ENCODE data around the gene ANAPC7. TPM values are rescaled to one million over a fixed set of nuclear protein-coding genes. Genes with fewer than 3 reads are reported as not detected.

Gene ANAPC7
- total RNA-seq, 4 donors from 2014 or later, result 67.5 to 78.8 (median 74.4) TPM

DNA sequence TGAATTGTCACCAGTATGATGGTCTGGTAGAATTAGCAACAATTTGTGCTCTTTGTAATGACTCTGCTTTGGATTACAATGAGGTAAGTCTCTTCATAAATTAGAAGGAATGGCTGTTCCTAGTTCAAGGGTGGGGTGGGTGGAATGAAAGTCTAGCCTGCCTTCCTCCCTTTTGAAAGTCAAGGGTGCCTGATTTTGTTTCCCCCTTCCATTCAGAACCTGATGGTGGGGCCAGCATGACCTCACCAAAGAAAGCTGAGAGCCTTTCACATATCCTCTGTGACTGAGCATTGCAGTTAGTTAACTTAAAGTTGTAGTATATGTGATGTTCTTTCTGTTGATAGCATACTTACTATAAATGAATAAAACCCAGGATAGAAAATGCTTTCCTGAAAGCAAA lies 70.3 kb downstream of the ANAPC7 start:
- Histone ChIP-seq H3K4me3 (no peak overlapping the region), H3K27me3 (no peaks in the 10 kb centered on the region), H3K36me3 (peaks cover 30 to 96% (median 68%) of the 10 kb centered on the region in 3 donors), H3K27ac (peak overlapping the region in 1 of 4 donors; percentile 3), H3K9me3 (no peaks in the 10 kb centered on the region), H3K4me1 (peaks cover 0 to 65% (median 30%) of the 10 kb centered on the region in 3 donors)
- no peak for TF ChIP-seq POLR2A (IDR thresholded peaks at IDR 0.05)
- TF ChIP-seq, protein P1, sequence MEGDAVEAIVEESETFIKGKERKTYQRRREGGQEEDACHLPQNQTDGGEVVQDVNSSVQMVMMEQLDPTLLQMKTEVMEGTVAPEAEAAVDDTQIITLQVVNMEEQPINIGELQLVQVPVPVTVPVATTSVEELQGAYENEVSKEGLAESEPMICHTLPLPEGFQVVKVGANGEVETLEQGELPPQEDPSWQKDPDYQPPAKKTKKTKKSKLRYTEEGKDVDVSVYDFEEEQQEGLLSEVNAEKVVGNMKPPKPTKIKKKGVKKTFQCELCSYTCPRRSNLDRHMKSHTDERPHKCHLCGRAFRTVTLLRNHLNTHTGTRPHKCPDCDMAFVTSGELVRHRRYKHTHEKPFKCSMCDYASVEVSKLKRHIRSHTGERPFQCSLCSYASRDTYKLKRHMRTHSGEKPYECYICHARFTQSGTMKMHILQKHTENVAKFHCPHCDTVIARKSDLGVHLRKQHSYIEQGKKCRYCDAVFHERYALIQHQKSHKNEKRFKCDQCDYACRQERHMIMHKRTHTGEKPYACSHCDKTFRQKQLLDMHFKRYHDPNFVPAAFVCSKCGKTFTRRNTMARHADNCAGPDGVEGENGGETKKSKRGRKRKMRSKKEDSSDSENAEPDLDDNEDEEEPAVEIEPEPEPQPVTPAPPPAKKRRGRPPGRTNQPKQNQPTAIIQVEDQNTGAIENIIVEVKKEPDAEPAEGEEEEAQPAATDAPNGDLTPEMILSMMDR (IDR thresholded peaks at IDR 0.05), result no peak
- intact Hi-C loops (cut with DNase I), result no loop called here
- no peak for DNase-seq

DNA sequence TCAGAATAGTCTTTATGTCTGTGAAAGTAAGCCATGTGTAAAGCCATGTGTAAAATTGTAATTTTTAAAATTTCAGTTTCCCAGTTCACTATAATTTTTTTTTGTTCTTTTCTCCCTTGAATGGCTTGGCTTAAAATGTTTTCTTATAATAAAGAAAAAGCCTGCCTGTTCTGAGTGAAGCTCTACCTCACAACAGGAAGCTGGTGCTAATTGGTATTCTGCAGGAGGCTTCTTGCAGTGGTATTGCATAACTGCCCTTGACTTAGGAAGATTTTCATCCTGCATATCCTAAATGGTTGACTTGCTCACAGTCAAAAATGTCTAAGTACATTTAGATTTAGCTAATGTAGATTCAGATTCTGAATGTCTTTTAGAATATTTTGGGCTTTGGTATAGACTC lies 73.0 kb downstream of the ANAPC7 start:
- TF ChIP-seq, protein P1 (IDR thresholded peaks at IDR 0.05), result no peak
- no peak for TF ChIP-seq POLR2A (IDR thresholded peaks at IDR 0.05)
- Histone ChIP-seq H3K4me1 (peaks cover 0 to 43% (median 30%) of the 10 kb centered on the region in 3 donors), H3K27me3 (no peaks in the 10 kb centered on the region), H3K27ac (peak overlapping the region in 3 of 4 donors; percentile 45 to 68 (median 64)), H3K36me3 (peaks cover 15 to 96% (median 69%) of the 10 kb centered on the region in 3 donors), H3K4me3 (no peak overlapping the region), H3K9me3 (no peaks in the 10 kb centered on the region)
- no peak for DNase-seq
- intact Hi-C loops (cut with DNase I), result no loop called here

- no peak for TF ChIP-seq POLR2A (IDR thresholded peaks at IDR 0.05)
- TF ChIP-seq, protein P1 (IDR thresholded peaks at IDR 0.05), result no peak
- Histone ChIP-seq H3K36me3 (peaks cover 12 to 96% (median 65%) of the 10 kb centered on the region in 3 donors), H3K4me3 (no peak overlapping the region), H3K27me3 (no peaks in the 10 kb centered on the region), H3K27ac (peak overlapping the region in 3 of 4 donors; percentile 45 to 68 (median 64)), H3K9me3 (no peaks in the 10 kb centered on the region), H3K4me1 (peaks cover 0 to 39% (median 30%) of the 10 kb centered on the region in 3 donors)
- no peak for DNase-seq
- intact Hi-C loops (cut with DNase I), result no loop called here
- WGBS, 2 donors, result 52 to 57% methylated on average over 3 of the region's 3 CpGs
Observed at GRCh38 chr12:110330124-110330523, 73.4 kb downstream of the ANAPC7 start.

- WGBS, 2 donors, result 80 to 85% methylated on average over 4 of the region's 4 CpGs
- TF ChIP-seq POLR2A (IDR thresholded peaks at IDR 0.05), result no peak
- TF ChIP-seq, protein P1 (IDR thresholded peaks at IDR 0.05), result no peak
- H3K9me3 ChIP-seq, result no peaks in the 10 kb centered on the region
- H3K27me3 ChIP-seq, result no peaks in the 10 kb centered on the region
- DNase-seq, result no peak
- intact Hi-C loops (cut with DNase I), result no loop called here
- peaks cover 8 to 96% (median 62%) of the 10 kb centered on the region in 3 donors for H3K36me3 ChIP-seq
- no peak overlapping the region for H3K4me3 ChIP-seq
- H3K27ac ChIP-seq, result peak overlapping the region in 3 of 4 donors; percentile 45 to 68 (median 64)
- peaks cover 0 to 37% (median 30%) of the 10 kb centered on the region in 3 donors for H3K4me1 ChIP-seq
Observed at GRCh38 chr12:110329710-110330109, 73.8 kb downstream of the ANAPC7 start.

Small RNA genes lying within 50 kb of the gene (small RNA-seq; reads per million reads assigned to genes)
- gene RN7SL769P, result 0 reads per million in 4 donors

Other genes starting within 250 kb of the ANAPC7 start
- gene ATP2A2, start 122.5 kb downstream of the ANAPC7 start, total RNA-seq, result 100 to 1,000 TPM; 147 to 263 (median 177) TPM
- 100 to 1,000 TPM; 439 to 894 (median 711) TPM for gene ARPC3, start 46.6 kb upstream of the ANAPC7 start, total RNA-seq
- gene GPN3, start 64.5 kb upstream of the ANAPC7 start, total RNA-seq, result 10 to 100 TPM in 3 of 4 donors, 1 to 10 TPM in 1; 5.5 to 27.1 (median 12.9) TPM
- gene FAM216A, start 65.1 kb upstream of the ANAPC7 start, total RNA-seq, result 1 to 10 TPM in 3 of 4 donors, not detected in 1; 1.9 to 7.1 (median 3.4) TPM
- 100 to 1,000 TPM in 2 of 4 donors, 10 to 100 TPM in 2; 66.9 to 146 (median 110) TPM for gene VPS29, start 98.4 kb upstream of the ANAPC7 start, total RNA-seq
- gene RAD9B, start 98.6 kb upstream of the ANAPC7 start, total RNA-seq, result under 1 TPM in 3 of 4 donors, not detected in 1; 0.23 to 0.76 (median 0.40) TPM
- 10 to 100 TPM; 14.8 to 30.5 (median 19.2) TPM for gene PPTC7, start 179.6 kb upstream of the ANAPC7 start, total RNA-seq
- 10 to 100 TPM in 2 of 4 donors, 1 to 10 TPM in 2; 4.4 to 15.6 (median 8.8) TPM for gene TCTN1, start 210.4 kb upstream of the ANAPC7 start, total RNA-seq